PC-9 (cell line): ENCODE data around the gene GSAP. TPM values are rescaled to one million over a fixed set of nuclear protein-coding genes. Genes with fewer than 3 reads are reported as not detected.

Source experiments
- BruUV-seq: library from RNA; stranded (reverse); fragments of 400-500 nt; replicated peaks from 2 replicates; lab custom pipeline; 2021; lab: Mats Ljungman, UMichigan
- CTCF ChIA-PET: fragments of 300-600 bp; sonication (Branson Sonifier 250); formaldehyde crosslinking; loops from one replicate; lab custom pipeline; 2022; ENCODE audit warnings: antibody characterized with exemption; lab: Charles Lee
- POLR2A ChIA-PET: fragments of 300-600 bp; sonication (Branson Sonifier 250); formaldehyde crosslinking; loops from one replicate; lab custom pipeline; 2022; ENCODE audit warnings: antibody characterized with exemption; ENCODE audit not compliant: unreplicated experiment; lab: Charles Lee
- DNase-seq, 2 experiments: peaks; one replicate each; pipeline versions ENCODE4 v3.0.0 to v3.0.0-alpha.2; 2015 to 2022; ENCODE audit warnings: mixed read lengths in 1 of 2
- H2AFZ ChIP-seq: fragments of 200-600 bp; sonication (generic); 2 replicates; pipeline ENCODE4 v1.8.1; 2017; ENCODE audit warnings: antibody characterized with exemption
- H3F3A ChIP-seq: fragments of 200-600 bp; sonication (generic); 2 replicates; pipeline ENCODE4 v1.8.1; 2017; ENCODE audit warnings: antibody characterized with exemption, mild to moderate bottlenecking, low read depth; ENCODE audit not compliant: insufficient read depth
- H3K27ac ChIP-seq: fragments of 200-600 bp; sonication (generic); 2 replicates; pipeline ENCODE4 v1.6.1; 2016; ENCODE audit warnings: mixed run types
- H3K27me3 ChIP-seq: fragments of 200-600 bp; sonication (generic); 2 replicates; pipeline ENCODE4 v1.6.1; 2016; ENCODE audit warnings: low read depth, mixed run types; ENCODE audit not compliant: insufficient read depth
- H3K36me3 ChIP-seq: fragments of 200-600 bp; sonication (generic); 2 replicates; pipeline ENCODE4 v1.6.1; 2016; ENCODE audit warnings: low read depth, mixed run types
- H3K4me1 ChIP-seq: fragments of 200-600 bp; sonication (generic); replicated peaks from 2 replicates; pipeline ENCODE4 v1.6.1; 2016; ENCODE audit warnings: mixed run types; ENCODE audit not compliant: insufficient read depth
- H3K4me2 ChIP-seq: fragments of 200-600 bp; sonication (generic); 2 replicates; pipeline ENCODE4 v1.6.1; 2017; ENCODE audit warnings: mixed run types
- H3K4me3 ChIP-seq: fragments of 200-600 bp; sonication (generic); 2 replicates; pipeline ENCODE4 v1.6.1; 2016; ENCODE audit warnings: mixed run types
- H3K79me2 ChIP-seq: fragments of 200-600 bp; sonication (generic); 2 replicates; pipeline ENCODE4 v1.6.1; 2017; ENCODE audit warnings: low read depth, mixed run types
- H3K9me2 ChIP-seq: fragments of 200-600 bp; sonication (generic); 2 replicates; pipeline ENCODE4 v1.8.1; 2017; ENCODE audit warnings: mild to moderate bottlenecking; ENCODE audit not compliant: insufficient read depth
- H3K9me3 ChIP-seq: fragments of 200-600 bp; sonication (generic); 2 replicates; pipeline ENCODE4 v1.8.1; 2016; ENCODE audit warnings: low read depth; ENCODE audit not compliant: insufficient read depth
- H4K20me1 ChIP-seq: fragments of 200-600 bp; sonication (generic); 2 replicates; pipeline ENCODE4 v1.8.1; 2017; ENCODE audit not compliant: insufficient read depth
- CTCF ChIP-seq: fragments of 200-600 bp; sonication (generic); conservative IDR thresholded peaks from 2 replicates; pipeline ENCODE4 v1.6.1; 2017; ENCODE audit warnings: mixed run types, antibody characterized with exemption, mild to moderate bottlenecking, moderate library complexity
- EZH2 ChIP-seq: fragments of 200-600 bp; sonication (generic); IDR thresholded peaks from 2 replicates; pipeline ENCODE4 v1.8.0; 2017; ENCODE audit warnings: antibody characterized with exemption, low read depth
- intact Hi-C: fragments of 100-400 bp; cut with micrococcal nuclease; formaldehyde crosslinking; loops from one replicate; pipeline ENCODE4 v1.10.0; 2022; ENCODE audit not compliant: unreplicated experiment
- total RNA-seq: library from RNA; stranded (reverse); gene quantifications from 2 replicates; pipeline ENCODE4 v1.2.3, GENCODE V29; 2021

Gene GSAP
- total RNA-seq, 1 experiment from 2014 or later = 15.6 TPM

DNA sequence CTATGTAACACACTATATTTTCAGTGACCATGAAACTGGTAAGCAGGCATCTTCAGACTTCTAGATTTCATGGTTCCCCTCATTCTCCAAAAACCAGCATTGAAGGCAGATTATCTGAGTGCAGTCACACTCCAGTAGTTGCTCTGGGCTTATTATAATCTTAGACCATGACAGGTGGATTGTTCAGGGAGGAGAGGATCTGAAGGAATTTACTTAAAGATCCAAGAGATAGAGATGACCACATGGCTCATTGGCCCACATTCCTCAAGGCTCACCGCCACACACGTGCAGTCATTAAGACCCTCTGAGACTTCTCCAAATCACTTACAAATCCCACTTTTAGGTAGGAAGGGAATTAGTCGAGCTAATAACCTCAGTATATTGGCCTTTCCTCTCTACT is 55.2 kb downstream of the GSAP start:
- no peaks in the 10 kb centered on the region for H3K27me3 ChIP-seq
- no peak for DNase-seq
- intact Hi-C loops = no loop called here
- H3F3A ChIP-seq = no peaks in the 10 kb centered on the region
- H3K9me2 ChIP-seq = no peaks in the 10 kb centered on the region
- POLR2A ChIA-PET = interaction anchor here (0.6 kb wide), 1 partner anchor 14 kb away, joined by 4 read pairs; no protein-coding TSS in a partner anchor
- no peaks in the 10 kb centered on the region for H3K9me3 ChIP-seq
- H3K4me1 ChIP-seq = 0 out of 2 replicates have a peak, but pooled peaks cover 6% of the 10 kb centered on the region
- no peak overlapping the region for H3K4me2 ChIP-seq
- no peaks in the 10 kb centered on the region for H3K36me3 ChIP-seq
- no peaks in the 10 kb centered on the region for H3K79me2 ChIP-seq
- no peak overlapping the region for H3K27ac ChIP-seq
- no peaks in the 10 kb centered on the region for H4K20me1 ChIP-seq
- H3K4me3 ChIP-seq = no peak overlapping the region
- CTCF ChIA-PET = interaction anchor here (0.6 kb wide), 1 partner anchor 1018 kb away, joined by 4 read pairs; no protein-coding TSS in a partner anchor
- no TSS peak for BruUV-seq
- H2AFZ ChIP-seq = no peak overlapping the region
- TF ChIP-seq EZH2 = no peak
- no peak for TF ChIP-seq CTCF

- Histone ChIP-seq H3K36me3 (no peaks in the 10 kb centered on the region), H3K27me3 (no peaks in the 10 kb centered on the region), H2AFZ (no peak overlapping the region), H3K4me1 (0 out of 2 replicates have a peak, but pooled peaks cover 6% of the 10 kb centered on the region), H3K4me3 (no peak overlapping the region), H3K9me3 (no peaks in the 10 kb centered on the region), H3K27ac (no peak overlapping the region), H3K4me2 (no peak overlapping the region), H3K9me2 (no peaks in the 10 kb centered on the region), H3F3A (no peaks in the 10 kb centered on the region), H4K20me1 (no peaks in the 10 kb centered on the region), H3K79me2 (no peaks in the 10 kb centered on the region)
- TF ChIP-seq CTCF (no peak), EZH2 (no peak)
- intact Hi-C loops = no loop called here
- ChIA-PET CTCF (no interaction called here), POLR2A (no interaction called here)
- DNase-seq = no peak
- no TSS peak for BruUV-seq
These were observed 56.0 kb downstream of the GSAP start for GRCh38 chr7:77360104-77360503.

DNA sequence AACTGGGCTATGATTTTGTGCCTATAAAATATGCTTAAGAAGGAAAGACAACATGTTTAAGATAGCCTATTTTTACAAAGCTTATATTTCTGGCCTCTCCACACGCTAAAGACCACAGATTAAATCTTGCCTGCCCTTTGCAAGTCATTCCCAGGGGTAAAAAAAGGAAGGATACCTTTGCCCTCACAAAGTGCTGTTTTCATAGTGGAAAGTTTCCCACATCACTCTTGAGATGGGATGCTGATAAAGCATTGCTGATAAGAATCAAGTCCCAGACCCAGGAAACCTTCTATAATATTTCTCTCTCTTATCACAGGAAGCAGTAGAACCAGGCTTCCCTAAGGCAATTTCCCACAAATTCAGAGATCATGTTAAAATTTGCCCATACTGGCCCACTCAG is 56.5 kb downstream of the GSAP start:
- intact Hi-C loops = no loop called here
- H3K4me2 ChIP-seq = no peak overlapping the region
- BruUV-seq = no TSS peak
- no peaks in the 10 kb centered on the region for H4K20me1 ChIP-seq
- H3K27me3 ChIP-seq = no peaks in the 10 kb centered on the region
- 0 out of 2 replicates have a peak, but pooled peaks cover 6% of the 10 kb centered on the region for H3K4me1 ChIP-seq
- no peaks in the 10 kb centered on the region for H3F3A ChIP-seq
- no peaks in the 10 kb centered on the region for H3K36me3 ChIP-seq
- H3K9me2 ChIP-seq = no peaks in the 10 kb centered on the region
- no peak overlapping the region for H3K27ac ChIP-seq
- H3K9me3 ChIP-seq = no peaks in the 10 kb centered on the region
- H3K4me3 ChIP-seq = no peak overlapping the region
- no peaks in the 10 kb centered on the region for H3K79me2 ChIP-seq
- ChIA-PET CTCF (no interaction called here), POLR2A (no interaction called here)
- TF ChIP-seq EZH2 = no peak
- TF ChIP-seq CTCF = no peak
- no peak for DNase-seq
- no peak overlapping the region for H2AFZ ChIP-seq
